ENCODE measurements around the gene CDK8.

CDK8 gene

DNA sequence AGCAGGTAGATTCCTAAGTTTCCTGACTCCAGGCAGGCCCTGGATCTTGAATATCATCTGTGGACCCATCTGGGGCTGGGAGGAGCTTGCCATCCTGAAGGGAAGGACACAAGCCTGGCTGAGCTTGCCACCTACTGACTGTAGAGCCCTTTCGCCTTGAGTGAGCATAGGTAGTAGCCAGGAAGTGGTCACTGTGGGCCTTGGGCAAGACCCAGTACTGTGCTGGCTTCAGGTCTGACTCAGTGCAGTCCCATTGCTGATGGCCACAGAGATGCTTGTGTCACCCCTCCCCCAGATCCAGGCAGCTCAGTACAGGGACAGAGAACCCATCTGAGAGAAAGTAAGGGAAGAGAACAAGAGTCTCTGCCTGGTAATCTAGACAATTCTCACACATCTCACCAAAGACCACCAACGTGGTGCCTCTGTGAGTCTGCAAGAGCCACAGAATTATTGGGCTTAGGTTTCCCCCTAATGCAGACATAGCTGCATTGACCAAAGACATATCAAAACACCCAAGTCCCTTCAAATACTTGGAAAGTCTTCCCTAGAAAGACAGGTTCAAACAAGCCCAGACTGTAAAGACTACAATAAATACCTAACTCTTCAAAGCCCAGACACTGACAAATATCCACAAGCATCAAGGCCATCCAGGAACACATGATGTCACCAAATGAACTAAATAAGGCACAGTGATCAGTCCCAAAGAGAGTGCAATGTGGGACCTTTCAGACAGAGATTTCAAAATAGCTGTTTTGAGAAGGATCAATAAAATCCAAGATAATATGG is 195.3 kb downstream of the CDK8 start:
- no peak for DNase-seq

Measured in MV-4-11 (cell line).